ENCODE measurements around the gene CYB5D1. TPM values are rescaled to one million over a fixed set of nuclear protein-coding genes. Genes with fewer than 3 reads are reported as not detected.
A peak's percentile ranks its signal among the peaks of the same experiment; 100 is the strongest.

The CYB5D1 gene
- total RNA-seq, 1 donor from 2014 or later = 6.9 TPM

DNA sequence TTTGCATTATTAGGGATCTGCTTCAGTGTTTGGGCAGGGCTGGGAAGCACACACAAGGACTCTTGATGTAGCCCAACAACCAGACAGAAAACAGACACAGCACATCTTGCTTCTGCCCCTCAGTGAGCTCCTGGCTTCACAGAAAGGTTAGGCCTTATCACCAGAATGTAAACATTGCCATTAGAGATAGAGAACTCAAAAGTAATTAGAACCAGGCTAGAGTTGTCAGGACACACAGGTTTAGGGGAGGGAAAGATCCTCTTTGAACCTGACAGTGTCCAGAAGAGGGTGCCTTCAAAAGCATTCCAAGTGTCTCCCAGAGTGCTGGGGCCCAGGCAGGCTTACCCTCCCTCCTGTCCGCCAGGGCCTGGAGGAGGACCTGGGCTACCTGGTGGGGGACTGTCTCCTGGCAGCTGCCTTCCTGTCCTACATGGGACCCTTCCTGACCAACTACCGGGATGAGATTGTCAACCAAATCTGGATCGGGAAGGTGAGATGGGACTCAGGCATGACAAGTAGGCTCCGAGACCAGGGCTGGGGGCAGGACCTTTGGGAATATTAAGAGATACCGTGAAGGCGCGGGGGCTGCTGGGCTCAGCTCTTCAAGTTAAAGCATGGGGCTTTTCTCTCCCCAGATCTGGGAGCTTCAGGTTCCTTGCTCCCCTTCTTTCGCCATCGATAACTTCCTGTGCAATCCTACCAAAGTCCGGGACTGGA, 40.7 kb upstream of the CYB5D1 start:
- H3K9me3 Mint-ChIP-seq (ENCODE audit: low read depth) = no peaks in the 10 kb centered on the region
- no peaks in the 10 kb centered on the region for H3K36me3 Mint-ChIP-seq (ENCODE audit: low read depth)
- H3K27ac Mint-ChIP-seq (ENCODE audit: unreplicated experiment) = no peak overlapping the region
- TF ChIP-seq CTCF (IDR thresholded peaks at IDR 0.05) = no peak
- H3K4me3 Mint-ChIP-seq (ENCODE audit: unreplicated experiment) = no peak overlapping the region
- peak; percentile 22 for DNase-seq (ENCODE audit: low spot score)
- no peaks in the 10 kb centered on the region for H3K4me1 Mint-ChIP-seq (ENCODE audit: low read depth)
- H3K27me3 Mint-ChIP-seq (ENCODE audit: low read depth) = peaks cover 20% of the 10 kb centered on the region

GRCh38 chr17:7817643-7817964, 40.2 kb upstream of the CYB5D1 start:
- peak; percentile 69 for DNase-seq (ENCODE audit: low spot score)
- Mint-ChIP-seq H3K4me3 (ENCODE audit: unreplicated experiment) (no peak overlapping the region), H3K9me3 (ENCODE audit: low read depth) (no peaks in the 10 kb centered on the region), H3K27me3 (ENCODE audit: low read depth) (peaks cover 20% of the 10 kb centered on the region), H3K4me1 (ENCODE audit: low read depth) (no peaks in the 10 kb centered on the region), H3K27ac (ENCODE audit: unreplicated experiment) (no peak overlapping the region), H3K36me3 (ENCODE audit: low read depth) (no peaks in the 10 kb centered on the region)
- no peak for TF ChIP-seq CTCF (IDR thresholded peaks at IDR 0.05)

- no peak overlapping the region for H3K27ac Mint-ChIP-seq (ENCODE audit: unreplicated experiment)
- no peak for TF ChIP-seq CTCF (IDR thresholded peaks at IDR 0.05)
- H3K36me3 Mint-ChIP-seq (ENCODE audit: low read depth) = no peaks in the 10 kb centered on the region
- DNase-seq (ENCODE audit: low spot score) = peak; percentile 59
- H3K4me1 Mint-ChIP-seq (ENCODE audit: low read depth) = no peaks in the 10 kb centered on the region
- H3K9me3 Mint-ChIP-seq (ENCODE audit: low read depth) = no peaks in the 10 kb centered on the region
- no peak overlapping the region for H3K4me3 Mint-ChIP-seq (ENCODE audit: unreplicated experiment)
- H3K27me3 Mint-ChIP-seq (ENCODE audit: low read depth) = peaks cover 20% of the 10 kb centered on the region
These were observed 39.8 kb upstream of the CYB5D1 start for GRCh38 chr17:7818026-7818425.

- H3K27me3 Mint-ChIP-seq (ENCODE audit: low read depth) = peaks cover 27% of the 10 kb centered on the region
- H3K9me3 Mint-ChIP-seq (ENCODE audit: low read depth) = no peaks in the 10 kb centered on the region
- no peaks in the 10 kb centered on the region for H3K36me3 Mint-ChIP-seq (ENCODE audit: low read depth)
- no peak overlapping the region for H3K27ac Mint-ChIP-seq (ENCODE audit: unreplicated experiment)
- TF ChIP-seq CTCF (IDR thresholded peaks at IDR 0.05) = no peak
- no peaks in the 10 kb centered on the region for H3K4me1 Mint-ChIP-seq (ENCODE audit: low read depth)
- DNase-seq (ENCODE audit: low spot score) = peak; percentile 79
- H3K4me3 Mint-ChIP-seq (ENCODE audit: unreplicated experiment) = no peak overlapping the region
These were observed 38.8 kb upstream of the CYB5D1 start for GRCh38 chr17:7818746-7819645.

GRCh38 chr17:7820231-7820630, 37.6 kb upstream of the CYB5D1 start:
- H3K4me3 Mint-ChIP-seq (ENCODE audit: unreplicated experiment) = no peak overlapping the region
- peaks cover 35% of the 10 kb centered on the region for H3K27me3 Mint-ChIP-seq (ENCODE audit: low read depth)
- H3K4me1 Mint-ChIP-seq (ENCODE audit: low read depth) = no peaks in the 10 kb centered on the region
- DNase-seq (ENCODE audit: low spot score) = peak; percentile 75
- no peaks in the 10 kb centered on the region for H3K9me3 Mint-ChIP-seq (ENCODE audit: low read depth)
- no peaks in the 10 kb centered on the region for H3K36me3 Mint-ChIP-seq (ENCODE audit: low read depth)
- TF ChIP-seq CTCF (IDR thresholded peaks at IDR 0.05) = no peak
- no peak overlapping the region for H3K27ac Mint-ChIP-seq (ENCODE audit: unreplicated experiment)

Data from chondrocyte (in vitro differentiated cells).